Panc1 (cell line): ENCODE measurements around the gene PLEKHF1. TPM values are rescaled to one million over a fixed set of nuclear protein-coding genes. Genes with fewer than 3 reads are reported as not detected.

ENCODE experiments used
- ATAC-seq: fragments of 200-7000 bp; cut with Tn5 transposase; 2 replicates; pipeline ENCODE4 v1.9.1; 2020; ENCODE audit warnings: mild to moderate bottlenecking, moderate library complexity
- BruUV-seq: library from RNA; stranded (reverse); fragments of 400-500 nt; replicated peaks from 2 replicates; lab custom pipeline; 2021; lab: Mats Ljungman, UMichigan
- CTCF ChIA-PET: fragments of 300-600 bp; sonication (Branson Sonifier 250); formaldehyde crosslinking; loops from one replicate; lab custom pipeline; 2022; ENCODE audit warnings: antibody characterized with exemption; lab: Charles Lee
- POLR2A ChIA-PET: fragments of 300-600 bp; sonication (Branson Sonifier 250); formaldehyde crosslinking; loops from one replicate; lab custom pipeline; 2022; ENCODE audit warnings: antibody characterized with exemption; lab: Charles Lee
- DNase-seq: peaks from one replicate; pipeline ENCODE4 v3.0.0-alpha.2; 2010; ENCODE audit warnings: low read depth, low spot score
- H3K27ac ChIP-seq: 2 replicates; pipeline ENCODE4 v1.5.1; 2011; ENCODE audit warnings: mild to moderate bottlenecking, low read length, inconsistent platforms
- H3K27me3 ChIP-seq: fragments of 200-500 bp; sonication (Bioruptor generic); 2 replicates; pipeline ENCODE4 v1.6.0; 2014; ENCODE audit warnings: low read length, inconsistent platforms; ENCODE audit not compliant: control insufficient read depth, insufficient read depth
- H3K36me3 ChIP-seq: fragments of 200-500 bp; sonication (Bioruptor generic); 2 replicates; pipeline ENCODE4 v1.5.1; 2014; ENCODE audit warnings: inconsistent platforms, mild to moderate bottlenecking, low read length, moderate library complexity; ENCODE audit not compliant: control insufficient read depth, insufficient read depth
- H3K4me1 ChIP-seq: 2 replicates; pipeline ENCODE4 v1.5.1; 2011; ENCODE audit warnings: inconsistent platforms, mild to moderate bottlenecking, low read length, moderate library complexity; ENCODE audit not compliant: control insufficient read depth, insufficient read depth
- H3K4me3 ChIP-seq, 2 experiments: 2 replicates each; pipeline ENCODE4 v1.5.1; 2011 to 2012; ENCODE audit warnings: low read depth in 2 of 2, low read length in 2 of 2, mild to moderate bottlenecking in 2 of 2, inconsistent platforms in 1 of 2, moderate library complexity in 1 of 2
- H3K9me3 ChIP-seq: fragments of 200-500 bp; sonication (Bioruptor generic); 2 replicates; pipeline ENCODE4 v1.5.1; 2014; ENCODE audit warnings: low read depth, mild to moderate bottlenecking, inconsistent platforms, low read length, moderate library complexity; ENCODE audit not compliant: control insufficient read depth, insufficient read depth
- CTCF ChIP-seq: fragments of 450-650 bp; IDR thresholded peaks from 2 replicates; pipeline ENCODE4 v1.5.1; 2017; ENCODE audit warnings: mild to moderate bottlenecking
- POLR2AphosphoS5 ChIP-seq: IDR thresholded peaks from 2 replicates; pipeline ENCODE4 v1.6.1; 2012; ENCODE audit warnings: mild to moderate bottlenecking, low read depth, low read length, moderate library complexity
- REST ChIP-seq, 2 experiments: IDR thresholded peaks; 2 replicates each; pipeline ENCODE4 v1.6.1; 2011 to 2012; ENCODE audit warnings: low read depth in 2 of 2, control low read depth in 1 of 2, low read length in 1 of 2, mild to moderate bottlenecking in 1 of 2, moderate library complexity in 1 of 2; ENCODE audit not compliant: insufficient read depth in 1 of 2
- SIN3A ChIP-seq: IDR thresholded peaks from 2 replicates; pipeline ENCODE4 v1.6.1; 2012; ENCODE audit warnings: low read depth, mild to moderate bottlenecking, low read length, moderate library complexity, borderline replicate concordance; ENCODE audit not compliant: insufficient read depth
- TCF7L2 ChIP-seq: IDR thresholded peaks from 2 replicates; pipeline ENCODE4 v1.6.1; 2011; ENCODE audit warnings: mild to moderate bottlenecking, low read depth, low read length, inconsistent platforms
- in situ Hi-C: cut with HindIII; loops from 2 replicates; pipeline ENCODE4 v1.10.0; 2016; ENCODE audit warnings: low sequenced_read_pairs, low pct_unique_long_range_greater_than_20kb
- intact Hi-C: fragments of 100-400 bp; cut with micrococcal nuclease; formaldehyde crosslinking; loops from one replicate; pipeline ENCODE4 v1.10.0; 2022; ENCODE audit not compliant: unreplicated experiment
- total RNA-seq: library from RNA; stranded (reverse); gene quantifications from one replicate; pipeline ENCODE4 v1.2.1, GENCODE V29; 2021; ENCODE audit not compliant: unreplicated experiment

The PLEKHF1 gene
- total RNA-seq, 1 experiment from 2014 or later = 22.4 TPM

GRCh38 chr19:29702161-29702962, 37.1 kb downstream of the PLEKHF1 start:
- Histone ChIP-seq H3K27ac (no peak overlapping the region), H3K4me1 (no peaks in the 10 kb centered on the region), H3K27me3 (no peaks in the 10 kb centered on the region), H3K9me3 (no peaks in the 10 kb centered on the region), H3K36me3 (no peaks in the 10 kb centered on the region), H3K4me3 (no peak overlapping the region)
- in situ Hi-C loops (no loop called here), intact Hi-C loops (no loop called here)
- POLR2A ChIA-PET = no interaction called here
- BruUV-seq = no TSS peak
- ATAC-seq (no peak), DNase-seq (no peak)
- CTCF ChIA-PET = interaction anchor here (0.7 to 1.0 kb wide), 2 partner anchors 14 to 61 kb away, joined by 4 to 7 read pairs; no protein-coding TSS in a partner anchor
- TF ChIP-seq TCF7L2 = no peak
- TF ChIP-seq REST (IDR thresholded peaks at IDR 0.05; ENCODE audit: insufficient read depth in 1 of 2, low read depth in 2 of 2, low read length in 1 of 2) = no peak
- TF ChIP-seq SIN3A = no peak
- TF ChIP-seq POLR2AphosphoS5 = no peak
- TF ChIP-seq CTCF = no peak

GRCh38 chr19:29702963-29703320, 37.7 kb downstream of the PLEKHF1 start:
- no TSS peak for BruUV-seq
- ChIA-PET POLR2A (no interaction called here), CTCF (interaction anchor here (0.7 to 1.0 kb wide), 2 partner anchors 14 to 61 kb away, joined by 4 to 7 read pairs; no protein-coding TSS in a partner anchor)
- H3K36me3 ChIP-seq = no peaks in the 10 kb centered on the region
- intact Hi-C loops = no loop called here
- in situ Hi-C loops = no loop called here
- no peaks in the 10 kb centered on the region for H3K27me3 ChIP-seq
- ATAC-seq (no peak), DNase-seq (no peak)
- no peak overlapping the region for H3K27ac ChIP-seq
- TF ChIP-seq TCF7L2 = no peak
- TF ChIP-seq REST (IDR thresholded peaks at IDR 0.05; ENCODE audit: insufficient read depth in 1 of 2, low read depth in 2 of 2, low read length in 1 of 2) = no peak
- no peak for TF ChIP-seq CTCF
- TF ChIP-seq SIN3A = no peak
- TF ChIP-seq POLR2AphosphoS5 = no peak
- no peaks in the 10 kb centered on the region for H3K4me1 ChIP-seq
- no peak overlapping the region for H3K4me3 ChIP-seq
- no peaks in the 10 kb centered on the region for H3K9me3 ChIP-seq
